GM19193 (cell line): ENCODE data around the gene ZFPM1.

ENCODE experiments used
- POLR2A ChIP-seq: IDR thresholded peaks from 4 replicates; pipeline ENCODE4 v1.6.1; 2011; ENCODE audit not compliant: insufficient read depth, insufficient read length; ENCODE audit errors: extremely low read depth

The ZFPM1 gene

GRCh38 chr16:88533381-88533917, 80.4 kb downstream of the ZFPM1 start:
- TF ChIP-seq POLR2A = no peak

GRCh38 chr16:88533932-88534637, 81.0 kb downstream of the ZFPM1 start:
- peak; percentile 82 for TF ChIP-seq POLR2A

GRCh38 chr16:88534638-88535190, 81.6 kb downstream of the ZFPM1 start:
- no peak for TF ChIP-seq POLR2A

GRCh38 chr16:88535191-88535856, 82.2 kb downstream of the ZFPM1 start:
- no peak for TF ChIP-seq POLR2A

- TF ChIP-seq POLR2A = no peak
Observed at GRCh38 chr16:88535857-88536222, 82.8 kb downstream of the ZFPM1 start.

- TF ChIP-seq POLR2A = no peak
Observed at GRCh38 chr16:88536510-88536909, 83.4 kb downstream of the ZFPM1 start.

- TF ChIP-seq POLR2A = no peak
Observed at GRCh38 chr16:88536971-88537751, 84.1 kb downstream of the ZFPM1 start.

GRCh38 chr16:88537859-88538258, 84.8 kb downstream of the ZFPM1 start:
- TF ChIP-seq POLR2A = no peak

- TF ChIP-seq POLR2A = no peak
Observed at GRCh38 chr16:88538366-88539060, 85.4 kb downstream of the ZFPM1 start.

- no peak for TF ChIP-seq POLR2A
Observed at GRCh38 chr16:88539261-88539651, 86.2 kb downstream of the ZFPM1 start.

- no peak for TF ChIP-seq POLR2A
Observed at GRCh38 chr16:88539652-88540345, 86.7 kb downstream of the ZFPM1 start.

GRCh38 chr16:88540346-88540977, 87.4 kb downstream of the ZFPM1 start:
- TF ChIP-seq POLR2A = no peak

GRCh38 chr16:88541831-88542616, 88.9 kb downstream of the ZFPM1 start:
- no peak for TF ChIP-seq POLR2A

- no peak for TF ChIP-seq POLR2A
Observed at GRCh38 chr16:88543230-88543813, 90.2 kb downstream of the ZFPM1 start.
